Uterus (tissue), 2 donors: ENCODE results near the gene MAP7D2.

Experiments
- CTCF ChIP-seq, 4 experiments: fragments of 200-600 bp in 2 of 4; fragments of 450-650 bp in 2 of 4; sonication (generic) in 2 of 4; IDR thresholded peaks; one replicate each; pipeline ENCODE4 v1.5.1; 2016 to 2019; ENCODE audit warnings: antibody characterized with exemption in 4 of 4, mild to moderate bottlenecking in 2 of 4, moderate library complexity in 1 of 4
- POLR2A ChIP-seq, 2 donors: fragments of 450-650 bp; IDR thresholded peaks; one replicate each; pipeline ENCODE4 v1.6.1; 2016; ENCODE audit warnings: antibody characterized with exemption in 2 of 2, mild to moderate bottlenecking in 1 of 2, moderate library complexity in 1 of 2

GRCh38 chrX:20001588-20001987, 115.1 kb downstream of the MAP7D2 start:
- TF ChIP-seq CTCF (IDR thresholded peaks at IDR 0.05) (no peak), POLR2A (IDR thresholded peaks at IDR 0.05) (no peak)
